Adrenal gland (tissue), 12 donors: ENCODE data around the gene CISTR. TPM values are rescaled to one million over a fixed set of nuclear protein-coding genes. Genes with fewer than 3 reads are reported as not detected.

Source experiments
- DNase-seq, 7 donors: peaks; one replicate each; pipeline ENCODE4 v3.0.0-alpha.2; 2019 to 2020
- H3K27ac ChIP-seq, 5 donors: fragments of 200-600 bp; sonication (generic) in 4 of 5; 1 replicate in 3 of 5; 2 replicates in 2 of 5; pipeline versions ENCODE4 v1.5.1 to v1.8.0; 2016 to 2020; ENCODE audit warnings: mild to moderate bottlenecking in 1 of 5
- H3K27me3 ChIP-seq: fragments of 200-600 bp; 2 replicates; pipeline ENCODE4 v1.8.0; 2021
- H3K36me3 ChIP-seq, 2 donors: fragments of 200-600 bp; replicated peaks in 1 of 2; 1 replicate in 1 of 2; 2 replicates in 1 of 2; pipeline versions ENCODE4 v1.5.1 to v1.8.0; 2018 to 2022
- H3K4me1 ChIP-seq, 2 donors: fragments of 200-600 bp; replicated peaks in 1 of 2; 1 replicate in 1 of 2; 2 replicates in 1 of 2; pipeline versions ENCODE4 v1.5.1 to v1.8.0; 2018 to 2021
- H3K4me3 ChIP-seq, 4 donors: fragments of 200-600 bp; sonication (generic) in 3 of 4; one replicate each; pipeline ENCODE4 v1.5.1; 2016 to 2018
- H3K9me3 ChIP-seq, 3 donors: fragments of 200-600 bp; sonication (generic) in 1 of 3; replicated peaks in 1 of 3; 1 replicate in 2 of 3; 2 replicates in 1 of 3; pipeline versions ENCODE4 v1.5.1 to v1.8.0; 2016 to 2021
- POLR2A ChIP-seq, 2 donors: fragments of 450-650 bp; IDR thresholded peaks; one replicate each; pipeline ENCODE4 v1.6.1; 2017; ENCODE audit warnings: antibody characterized with exemption in 2 of 2, mild to moderate bottlenecking in 2 of 2, moderate library complexity in 1 of 2
- WGBS, 4 donors: extraction: QIAGEN DNeasy Blood & Tissue Kit in 2 of 4; methylation state at CpG; one replicate each; pipeline versions ENCODE4 v1.1.5 to v1.1.7; 2013 to 2017; 5-methylcytosine and 5-hydroxymethylcytosine counted together
- intact Hi-C, 2 donors: fragments of 100-400 bp; cut with DNase I; formaldehyde crosslinking; loops; one replicate each; pipeline versions ENCODE4 v1.14.1 to v1.15.0; 2022 to 2023
- polyA plus RNA-seq, 3 donors: library from polyadenylated mRNA; stranded (reverse); fragments of 200-250 nt in 2 of 3; fragments of 350-450 nt in 1 of 3; fragmentation: Illumina TruSeq in 1 of 3; extraction: RNeasy Lipid Tissue Mini Kit (QIAGEN cat#74804) in 1 of 3; gene quantifications; one replicate each; pipeline ENCODE4 v1.2.3, GENCODE V29; 2013 to 2014
- total RNA-seq, 9 donors: library from RNA; depleted of rRNA in 4 of 9; stranded (reverse); fragments of >200 nt in 4 of 9; fragments of 120-200 nt in 1 of 9; fragmentation: NEBNext Ultra II Directional in 1 of 9; extraction: Animal tissue kit (Norgen Biotek cat#: 25700) in 1 of 9; gene quantifications; one replicate each; pipeline versions ENCODE4 v1.1.0 to v1.2.4, GENCODE V29; 2013 to 2023
- TF ChIP-seq, protein P1 (sequence below), 6 experiments: fragments of 450-650 bp in 4 of 6; fragments of 200-600 bp in 2 of 6; sonication (generic) in 1 of 6; IDR thresholded peaks; 1 replicate in 5 of 6; 2 replicates in 1 of 6; pipeline versions ENCODE4 v1.5.1 to v1.8.0; 2016 to 2021; ENCODE audit warnings: antibody characterized with exemption in 6 of 6, mild to moderate bottlenecking in 2 of 6, moderate library complexity in 1 of 6
- donor health status: healthy with polysubstance abuse.
- donor health status: Bipolar disorder and iron deficiency.
- donor health status: DM: yes; HTN: yes; CAD: no.
- donor health status: DM: no; HTN: no; CAD: no.
- donor health status: DM: no; HTN: no; CAD: no.
- donor health status: DM: yes; HTN: yes; CAD: no.

CISTR gene
- total and polyA plus RNA-seq, 12 donors: not detected

DNA sequence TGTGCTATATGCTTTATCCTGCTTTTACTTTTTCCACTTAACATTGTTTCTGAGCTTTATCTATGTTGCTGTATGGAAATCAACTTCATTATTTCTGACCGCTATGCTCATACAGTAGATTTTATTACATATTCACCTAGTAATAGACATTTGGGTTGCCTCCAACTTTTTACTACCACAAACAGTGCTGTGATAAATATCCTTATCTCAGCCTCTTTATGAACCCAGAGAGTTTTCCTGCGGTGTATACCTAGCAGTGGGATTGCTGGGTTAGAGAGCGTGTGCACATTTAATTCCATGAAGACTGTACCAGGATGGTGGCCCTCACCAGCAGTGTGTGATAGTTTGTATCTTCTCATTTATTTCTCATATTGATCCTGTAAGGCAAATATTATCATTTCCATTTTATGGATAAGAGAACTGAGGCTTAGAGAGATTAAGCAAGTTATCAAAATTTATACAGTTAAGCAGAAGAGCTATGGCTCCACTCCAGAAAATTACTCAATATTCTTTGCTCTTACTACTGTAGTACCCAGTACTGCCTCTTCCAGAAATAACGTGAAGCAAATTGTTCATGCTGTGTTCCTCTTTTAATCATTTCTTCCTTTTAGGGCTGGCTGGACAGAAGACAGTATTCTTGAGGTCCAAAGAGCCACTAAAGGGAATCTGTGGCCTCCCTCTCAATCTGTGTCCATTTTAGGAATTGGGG lies 26.3 kb upstream of the CISTR start:
- no peak overlapping the region for H3K27ac ChIP-seq
- no peaks in the 10 kb centered on the region for H3K4me1 ChIP-seq
- DNase-seq: no peak
- H3K36me3 ChIP-seq: no peaks in the 10 kb centered on the region
- H3K4me3 ChIP-seq: no peak overlapping the region
- 79 to 83% (median 79%) methylated on average over 4 of the region's 4 CpGs for WGBS, 4 donors
- TF ChIP-seq, protein P1, sequence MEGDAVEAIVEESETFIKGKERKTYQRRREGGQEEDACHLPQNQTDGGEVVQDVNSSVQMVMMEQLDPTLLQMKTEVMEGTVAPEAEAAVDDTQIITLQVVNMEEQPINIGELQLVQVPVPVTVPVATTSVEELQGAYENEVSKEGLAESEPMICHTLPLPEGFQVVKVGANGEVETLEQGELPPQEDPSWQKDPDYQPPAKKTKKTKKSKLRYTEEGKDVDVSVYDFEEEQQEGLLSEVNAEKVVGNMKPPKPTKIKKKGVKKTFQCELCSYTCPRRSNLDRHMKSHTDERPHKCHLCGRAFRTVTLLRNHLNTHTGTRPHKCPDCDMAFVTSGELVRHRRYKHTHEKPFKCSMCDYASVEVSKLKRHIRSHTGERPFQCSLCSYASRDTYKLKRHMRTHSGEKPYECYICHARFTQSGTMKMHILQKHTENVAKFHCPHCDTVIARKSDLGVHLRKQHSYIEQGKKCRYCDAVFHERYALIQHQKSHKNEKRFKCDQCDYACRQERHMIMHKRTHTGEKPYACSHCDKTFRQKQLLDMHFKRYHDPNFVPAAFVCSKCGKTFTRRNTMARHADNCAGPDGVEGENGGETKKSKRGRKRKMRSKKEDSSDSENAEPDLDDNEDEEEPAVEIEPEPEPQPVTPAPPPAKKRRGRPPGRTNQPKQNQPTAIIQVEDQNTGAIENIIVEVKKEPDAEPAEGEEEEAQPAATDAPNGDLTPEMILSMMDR (IDR thresholded peaks at IDR 0.05): no peak
- TF ChIP-seq POLR2A (IDR thresholded peaks at IDR 0.05): no peak
- intact Hi-C loops: no loop called here
- peaks cover 13% of the 10 kb centered on the region for H3K27me3 ChIP-seq
- H3K9me3 ChIP-seq: no peaks in the 10 kb centered on the region

DNA sequence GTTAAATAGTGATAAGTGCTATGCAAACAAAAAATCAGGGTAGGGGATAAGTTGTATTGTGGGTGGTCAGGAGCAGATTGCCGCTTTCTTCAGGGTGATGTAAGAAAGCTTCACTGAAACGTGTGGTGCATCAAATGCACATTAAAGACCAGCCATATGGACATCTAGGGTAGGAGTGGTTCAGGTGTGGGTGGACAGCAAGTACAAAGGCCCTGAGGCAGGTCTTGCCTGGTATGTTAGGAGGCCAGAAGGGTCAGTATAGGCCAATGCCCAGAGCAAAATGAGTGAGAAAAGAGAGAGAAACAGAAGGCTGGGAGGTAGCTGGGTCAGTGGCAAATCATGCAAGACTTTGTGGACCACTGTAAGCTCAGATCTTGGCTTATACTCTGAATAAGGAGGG lies 25.6 kb upstream of the CISTR start:
- Histone ChIP-seq H3K9me3 (no peaks in the 10 kb centered on the region), H3K27me3 (peaks cover 7% of the 10 kb centered on the region), H3K4me1 (no peaks in the 10 kb centered on the region), H3K36me3 (no peaks in the 10 kb centered on the region), H3K4me3 (no peak overlapping the region), H3K27ac (no peak overlapping the region)
- intact Hi-C loops: no loop called here
- DNase-seq: no peak
- 67 to 86% (median 75%) methylated on average over 2 of the region's 2 CpGs for WGBS, 4 donors
- TF ChIP-seq POLR2A (IDR thresholded peaks at IDR 0.05): no peak
- TF ChIP-seq, protein P1 (IDR thresholded peaks at IDR 0.05): no peak

DNA sequence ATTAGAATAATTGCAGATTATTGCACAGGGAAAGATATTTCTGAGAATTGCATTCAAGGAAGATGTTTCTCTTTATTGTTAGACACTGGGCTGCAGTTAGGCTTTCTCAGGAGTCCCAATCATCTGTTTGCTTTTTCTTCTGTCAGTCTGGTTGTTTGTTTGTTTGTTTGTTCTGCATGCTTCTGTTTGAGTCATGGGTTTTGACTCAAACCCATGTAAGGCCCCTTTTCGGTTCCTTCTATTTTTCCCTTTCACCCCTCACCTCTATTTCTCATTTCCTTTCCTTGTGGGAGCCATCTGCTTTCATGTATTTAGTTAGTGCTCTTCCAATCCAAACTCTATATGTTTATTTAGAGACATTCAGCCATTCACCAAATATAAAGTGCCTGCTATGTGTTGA lies 25.1 kb upstream of the CISTR start:
- Histone ChIP-seq H3K4me1 (no peaks in the 10 kb centered on the region), H3K36me3 (no peaks in the 10 kb centered on the region), H3K27ac (no peak overlapping the region), H3K4me3 (no peak overlapping the region), H3K9me3 (no peaks in the 10 kb centered on the region), H3K27me3 (peaks cover 1% of the 10 kb centered on the region)
- intact Hi-C loops: no loop called here
- no peak for DNase-seq
- 72 to 92% (median 83%) methylated on average over 1 of the region's 1 CpG for WGBS, 4 donors
- no peak for TF ChIP-seq POLR2A (IDR thresholded peaks at IDR 0.05)
- TF ChIP-seq, protein P1 (IDR thresholded peaks at IDR 0.05): no peak

DNA sequence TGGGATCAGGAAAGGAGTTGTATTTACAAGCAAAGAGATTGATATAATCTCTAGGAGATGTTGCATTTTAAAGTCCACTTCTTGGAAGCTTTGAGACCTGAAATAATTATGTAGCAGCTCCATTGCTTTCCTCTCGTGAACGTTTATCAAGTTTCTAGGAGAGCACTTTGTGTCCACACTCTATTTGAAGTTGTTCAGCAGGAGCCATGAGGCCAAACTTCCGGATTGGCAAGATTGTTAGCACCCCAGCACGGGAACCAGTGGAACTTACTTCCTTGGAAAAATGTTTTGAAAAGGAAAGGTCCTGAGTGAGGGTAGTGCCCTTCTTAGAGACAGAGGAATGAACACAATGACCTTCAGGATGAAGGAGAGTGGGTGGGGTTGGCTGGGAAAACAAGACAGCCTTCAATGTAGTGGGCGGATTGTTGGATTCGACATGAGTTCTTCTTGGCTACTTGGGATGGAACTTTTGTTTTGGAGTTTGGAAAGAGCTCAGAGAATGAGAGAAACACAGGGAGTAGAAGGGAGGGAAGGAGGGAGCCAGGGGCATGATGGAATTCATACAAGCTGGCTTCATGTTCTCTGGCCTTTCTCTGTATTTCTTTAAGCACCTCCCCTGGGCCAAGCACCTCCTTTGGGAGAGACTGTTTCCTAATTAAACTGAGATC lies 23.8 kb upstream of the CISTR start:
- no peaks in the 10 kb centered on the region for H3K9me3 ChIP-seq
- no peaks in the 10 kb centered on the region for H3K27me3 ChIP-seq
- H3K27ac ChIP-seq: no peak overlapping the region
- no peaks in the 10 kb centered on the region for H3K36me3 ChIP-seq
- no peaks in the 10 kb centered on the region for H3K4me1 ChIP-seq
- intact Hi-C loops: no loop called here
- TF ChIP-seq POLR2A (IDR thresholded peaks at IDR 0.05): no peak
- TF ChIP-seq, protein P1 (IDR thresholded peaks at IDR 0.05): no peak
- DNase-seq: no peak
- 46 to 60% (median 50%) methylated on average over 6 of the region's 6 CpGs for WGBS, 4 donors
- H3K4me3 ChIP-seq: no peak overlapping the region
